PC-3 (cell line): Measurements from ENCODE around the gene MCRIP1. TPM values are rescaled to one million over a fixed set of nuclear protein-coding genes. Genes with fewer than 3 reads are reported as not detected.

Experiments
- ATAC-seq: fragments of 200-7000 bp; cut with Tn5 transposase; 2 replicates; pipeline ENCODE4 v1.9.1; 2020; ENCODE audit warnings: mild to moderate bottlenecking, moderate library complexity
- BruUV-seq: library from RNA; stranded (reverse); fragments of 400-500 nt; replicated peaks from 2 replicates; lab custom pipeline; 2021; lab: Mats Ljungman, UMichigan
- CTCF ChIA-PET: fragments of 300-600 bp; sonication (Branson Sonifier 250); formaldehyde crosslinking; loops from one replicate; lab custom pipeline; 2022; ENCODE audit warnings: antibody characterized with exemption; lab: Charles Lee
- POLR2A ChIA-PET: fragments of 300-600 bp; sonication (Branson Sonifier 250); formaldehyde crosslinking; loops from one replicate; lab custom pipeline; 2022; ENCODE audit warnings: antibody characterized with exemption; ENCODE audit not compliant: unreplicated experiment; lab: Charles Lee
- DNase-seq: peaks from one replicate; pipeline ENCODE4 v3.0.0-alpha.2; 2015
- H2AFZ ChIP-seq: fragments of 300-600 bp; sonication (generic); 2 replicates; pipeline ENCODE4 v1.6.0; 2016; ENCODE audit warnings: antibody characterized with exemption, low read length
- H3F3A ChIP-seq: fragments of 300-600 bp; sonication (generic); one replicate; pipeline ENCODE4 v1.6.0; 2017; ENCODE audit warnings: antibody characterized with exemption, low read length, control low read depth, mild to moderate bottlenecking; ENCODE audit not compliant: unreplicated experiment
- H3K27ac ChIP-seq: fragments of 300-600 bp; sonication (generic); 2 replicates; pipeline ENCODE4 v1.5.1; 2016; ENCODE audit warnings: mild to moderate bottlenecking, low read length
- H3K27me3 ChIP-seq: fragments of 300-600 bp; sonication (generic); 2 replicates; pipeline ENCODE4 v1.6.1; 2016; ENCODE audit warnings: low read length, mixed read lengths
- H3K36me3 ChIP-seq: fragments of 300-600 bp; sonication (generic); 2 replicates; pipeline ENCODE4 v1.6.1; 2016; ENCODE audit warnings: low read depth, mixed run types, low read length, mixed read lengths
- H3K4me1 ChIP-seq: fragments of 300-600 bp; sonication (generic); 2 replicates; pipeline ENCODE4 v1.5.1; 2016; ENCODE audit warnings: low read length; ENCODE audit not compliant: insufficient read depth
- H3K4me2 ChIP-seq: fragments of 300-600 bp; sonication (generic); 2 replicates; pipeline ENCODE4 v1.6.0; 2016; ENCODE audit warnings: low read length
- H3K4me3 ChIP-seq: fragments of 300-600 bp; sonication (generic); 2 replicates; pipeline ENCODE4 v1.5.1; 2016; ENCODE audit warnings: mild to moderate bottlenecking, low read length, mixed read lengths
- H3K79me2 ChIP-seq: fragments of 300-600 bp; sonication (generic); 2 replicates; pipeline ENCODE4 v1.6.1; 2017; ENCODE audit warnings: low read length, mixed read lengths
- H3K9ac ChIP-seq: fragments of 300-600 bp; sonication (generic); 2 replicates; pipeline ENCODE4 v1.6.0; 2016; ENCODE audit warnings: mild to moderate bottlenecking, low read length
- H3K9me2 ChIP-seq: fragments of 300-600 bp; sonication (generic); replicated peaks from 2 replicates; pipeline ENCODE4 v1.6.1; 2016; ENCODE audit warnings: mixed run types, low read length, mixed read lengths
- H3K9me3 ChIP-seq: fragments of 300-600 bp; sonication (generic); 2 replicates; pipeline ENCODE4 v1.6.1; 2016; ENCODE audit warnings: low read length, mixed read lengths
- H4K20me1 ChIP-seq: fragments of 300-600 bp; sonication (generic); 2 replicates; pipeline ENCODE4 v1.6.1; 2016; ENCODE audit warnings: low read length, mixed read lengths
- EZH2 ChIP-seq: fragments of 300-600 bp; sonication (generic); IDR thresholded peaks from one replicate; pipeline ENCODE4 v1.6.1; 2017; ENCODE audit warnings: antibody characterized with exemption, mild to moderate bottlenecking, low read length; ENCODE audit not compliant: unreplicated experiment
- EZH2phosphoT487 ChIP-seq: fragments of 300-600 bp; sonication (generic); IDR thresholded peaks from 2 replicates; pipeline ENCODE4 v1.6.1; 2018; ENCODE audit warnings: mild to moderate bottlenecking, antibody characterized with exemption, low read length, borderline replicate concordance
- intact Hi-C: fragments of 100-400 bp; cut with micrococcal nuclease; formaldehyde crosslinking; loops from 2 replicates; pipeline ENCODE4 v1.9.0; 2023
- total RNA-seq: library from RNA; depleted of rRNA; stranded (reverse); fragments of >200 nt; gene quantifications from 2 replicates; pipeline ENCODE4 v1.2.3, GENCODE V29; 2014
- TF ChIP-seq, protein P1 (sequence below): fragments of 300-600 bp; sonication (generic); conservative IDR thresholded peaks from 2 replicates; pipeline ENCODE4 v1.5.1; 2017; ENCODE audit warnings: antibody characterized with exemption, low read depth, mild to moderate bottlenecking, low read length

The MCRIP1 gene
- total RNA-seq, 1 experiment from 2014 or later, result 90.9 TPM

GRCh38 chr17:81810476-81810875, 22.6 kb downstream of the MCRIP1 start:
- Histone ChIP-seq H3K9ac (no peak overlapping the region), H3K9me2 (no peaks in the 10 kb centered on the region), H3K27ac (no peak overlapping the region), H3K36me3 (no peaks in the 10 kb centered on the region), H3F3A (no peaks in the 10 kb centered on the region), H3K79me2 (no peaks in the 10 kb centered on the region), H3K4me2 (no peak overlapping the region), H3K4me3 (no peak overlapping the region), H2AFZ (no peak overlapping the region), H3K4me1 (no peaks in the 10 kb centered on the region; the same call in 1 of the 2 replicates), H4K20me1 (no peaks in the 10 kb centered on the region), H3K9me3 (no peaks in the 10 kb centered on the region), H3K27me3 (peaks cover 34% of the 10 kb centered on the region)
- DNase-seq (no peak), ATAC-seq (no peak)
- intact Hi-C loops, result no loop called here
- TF ChIP-seq EZH2phosphoT487, result no peak
- TF ChIP-seq, protein P1, sequence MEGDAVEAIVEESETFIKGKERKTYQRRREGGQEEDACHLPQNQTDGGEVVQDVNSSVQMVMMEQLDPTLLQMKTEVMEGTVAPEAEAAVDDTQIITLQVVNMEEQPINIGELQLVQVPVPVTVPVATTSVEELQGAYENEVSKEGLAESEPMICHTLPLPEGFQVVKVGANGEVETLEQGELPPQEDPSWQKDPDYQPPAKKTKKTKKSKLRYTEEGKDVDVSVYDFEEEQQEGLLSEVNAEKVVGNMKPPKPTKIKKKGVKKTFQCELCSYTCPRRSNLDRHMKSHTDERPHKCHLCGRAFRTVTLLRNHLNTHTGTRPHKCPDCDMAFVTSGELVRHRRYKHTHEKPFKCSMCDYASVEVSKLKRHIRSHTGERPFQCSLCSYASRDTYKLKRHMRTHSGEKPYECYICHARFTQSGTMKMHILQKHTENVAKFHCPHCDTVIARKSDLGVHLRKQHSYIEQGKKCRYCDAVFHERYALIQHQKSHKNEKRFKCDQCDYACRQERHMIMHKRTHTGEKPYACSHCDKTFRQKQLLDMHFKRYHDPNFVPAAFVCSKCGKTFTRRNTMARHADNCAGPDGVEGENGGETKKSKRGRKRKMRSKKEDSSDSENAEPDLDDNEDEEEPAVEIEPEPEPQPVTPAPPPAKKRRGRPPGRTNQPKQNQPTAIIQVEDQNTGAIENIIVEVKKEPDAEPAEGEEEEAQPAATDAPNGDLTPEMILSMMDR, result no peak
- ChIA-PET POLR2A (no interaction called here), CTCF (no interaction called here)
- BruUV-seq, result no TSS peak

DNA sequence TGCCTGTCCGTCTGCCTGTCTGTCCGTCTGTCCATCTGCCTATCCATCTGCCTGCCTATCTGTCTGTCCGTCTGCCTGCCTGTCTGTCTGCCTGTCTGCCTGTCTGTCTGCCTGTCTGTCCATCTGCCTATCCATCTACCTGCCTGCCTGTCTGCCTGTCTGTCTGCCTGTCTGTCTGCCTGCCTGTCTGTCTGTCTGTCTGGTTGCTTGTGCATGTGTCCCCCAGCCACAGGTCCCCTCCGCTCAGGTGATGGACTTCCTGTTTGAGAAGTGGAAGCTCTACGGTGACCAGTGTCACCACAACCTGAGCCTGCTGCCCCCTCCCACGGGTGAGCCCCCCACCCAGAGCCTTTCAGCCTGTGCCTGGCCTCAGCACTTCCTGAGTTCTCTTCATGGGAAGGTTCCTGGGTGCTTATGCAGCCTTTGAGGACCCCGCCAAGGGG, 23.5 kb downstream of the MCRIP1 start:
- no TSS peak for BruUV-seq

GRCh38 chr17:81808778-81809555, 24.1 kb downstream of the MCRIP1 start:
- Histone ChIP-seq H3K4me2 (no peak overlapping the region), H3K9ac (no peak overlapping the region), H3K4me1 (no peaks in the 10 kb centered on the region), H3K27me3 (peaks cover 45% of the 10 kb centered on the region), H3K9me3 (no peaks in the 10 kb centered on the region), H4K20me1 (no peaks in the 10 kb centered on the region), H3K36me3 (no peaks in the 10 kb centered on the region), H3K4me3 (no peak overlapping the region), H2AFZ (no peak overlapping the region), H3F3A (no peaks in the 10 kb centered on the region), H3K9me2 (no peaks in the 10 kb centered on the region), H3K27ac (no peak overlapping the region), H3K79me2 (no peaks in the 10 kb centered on the region)
- intact Hi-C loops, result no loop called here
- CTCF ChIA-PET, result no interaction called here
- peak; percentile 31 for ATAC-seq
- POLR2A ChIA-PET, result no interaction called here
- no peak for TF ChIP-seq EZH2phosphoT487
- TF ChIP-seq, protein P1, result peak; percentile 41; the same call in 1 of the 2 replicates
- DNase-seq, result no peak
- BruUV-seq, result no TSS peak

More for the DNA sequence above, 23.5 kb downstream of the MCRIP1 start:
- Histone ChIP-seq H3K9ac (no peak overlapping the region), H3K4me2 (no peak overlapping the region), H3K79me2 (no peaks in the 10 kb centered on the region), H3K4me3 (no peak overlapping the region), H3K4me1 (no peaks in the 10 kb centered on the region), H4K20me1 (no peaks in the 10 kb centered on the region), H3K9me2 (no peaks in the 10 kb centered on the region), H3K27ac (no peak overlapping the region), H3F3A (no peaks in the 10 kb centered on the region), H3K36me3 (no peaks in the 10 kb centered on the region), H3K9me3 (no peaks in the 10 kb centered on the region), H3K27me3 (peaks cover 42% of the 10 kb centered on the region), H2AFZ (no peak overlapping the region)
- ChIA-PET CTCF (no interaction called here), POLR2A (no interaction called here)
- intact Hi-C loops, result no loop called here
- TF ChIP-seq, protein P1, result no peak
- no peak for TF ChIP-seq EZH2
- no peak for TF ChIP-seq EZH2phosphoT487
- DNase-seq (no peak), ATAC-seq (no peak)
